GM23338 (cell line): Measurements from ENCODE around the gene TSNAX. TPM values are rescaled to one million over a fixed set of nuclear protein-coding genes. Genes with fewer than 3 reads are reported as not detected.

Experiments used
- ATAC-seq: fragments of 200-7000 bp; cut with Tn5 transposase; 3 replicates; pipeline ENCODE4 v1.9.1; 2020
- DNase-seq: peaks from one replicate; pipeline ENCODE4 v3.0.0-alpha.2; 2015; ENCODE audit warnings: low spot score
- H2AFZ ChIP-seq: fragments of 200-600 bp; sonication (generic); 2 replicates; pipeline ENCODE4 v1.8.0; 2016; ENCODE audit warnings: antibody characterized with exemption, mild to moderate bottlenecking, moderate library complexity
- H3F3A ChIP-seq: fragments of 200-600 bp; sonication (generic); replicated peaks from 2 replicates; pipeline ENCODE4 v1.8.0; 2017; ENCODE audit warnings: antibody characterized with exemption, mixed run types, low read depth
- H3K27ac ChIP-seq: fragments of 200-600 bp; sonication (generic); 2 replicates; pipeline ENCODE4 v1.6.1; 2016; ENCODE audit warnings: low read depth
- H3K27me3 ChIP-seq: fragments of 200-600 bp; sonication (generic); 2 replicates; pipeline ENCODE4 v1.8.0; 2016; ENCODE audit warnings: mild to moderate bottlenecking, mixed run types, moderate library complexity; ENCODE audit not compliant: insufficient read depth
- H3K36me3 ChIP-seq: fragments of 200-600 bp; sonication (generic); 2 replicates; pipeline ENCODE4 v1.8.0; 2016; ENCODE audit warnings: mild to moderate bottlenecking; ENCODE audit not compliant: insufficient read depth
- H3K4me1 ChIP-seq: fragments of 200-600 bp; sonication (generic); 2 replicates; pipeline ENCODE4 v1.8.0; 2016; ENCODE audit warnings: mild to moderate bottlenecking, moderate library complexity; ENCODE audit not compliant: insufficient read depth
- H3K4me2 ChIP-seq: fragments of 200-600 bp; sonication (generic); 2 replicates; pipeline ENCODE4 v1.7.1; 2017; ENCODE audit warnings: mixed run types
- H3K4me3 ChIP-seq: fragments of 200-600 bp; sonication (generic); 2 replicates; pipeline ENCODE4 v1.6.1; 2016; ENCODE audit warnings: mixed run types
- H3K79me2 ChIP-seq: fragments of 200-600 bp; sonication (generic); replicated peaks from 2 replicates; pipeline ENCODE4 v1.8.0; 2017; ENCODE audit warnings: mild to moderate bottlenecking; ENCODE audit not compliant: insufficient read depth
- H3K9me2 ChIP-seq: fragments of 200-600 bp; sonication (generic); 2 replicates; pipeline ENCODE4 v1.8.0; 2017; ENCODE audit not compliant: insufficient read depth
- H4K20me1 ChIP-seq: fragments of 200-600 bp; sonication (generic); replicated peaks from 2 replicates; pipeline ENCODE4 v1.8.0; 2017; ENCODE audit warnings: mild to moderate bottlenecking; ENCODE audit not compliant: insufficient read depth
- H3K27ac Mint-ChIP-seq: 2 replicates; pipeline ENCODE4 v1.8.0; 2020; ENCODE audit warnings: inconsistent platforms, mild to moderate bottlenecking, moderate library complexity, mixed read lengths
- H3K27me3 Mint-ChIP-seq: 3 replicates; pipeline ENCODE4 v1.8.0; 2022; ENCODE audit warnings: low read depth, mild to moderate bottlenecking, moderate library complexity, mixed read lengths, inconsistent platforms; ENCODE audit not compliant: insufficient read depth, poor library complexity
- H3K36me3 Mint-ChIP-seq: 3 replicates; pipeline ENCODE4 v1.8.0; 2021; ENCODE audit warnings: low read depth, mild to moderate bottlenecking, inconsistent platforms, moderate library complexity, mixed read lengths
- H3K4me1 Mint-ChIP-seq: 3 replicates; pipeline ENCODE4 v1.8.0; 2020; ENCODE audit warnings: mild to moderate bottlenecking, inconsistent platforms, mixed read lengths
- H3K4me3 Mint-ChIP-seq: 3 replicates; pipeline ENCODE4 v1.8.0; 2021; ENCODE audit warnings: moderate library complexity, mild to moderate bottlenecking, inconsistent platforms, mixed read lengths
- H3K9me3 Mint-ChIP-seq: 3 replicates; pipeline ENCODE4 v1.8.0; 2020; ENCODE audit warnings: moderate library complexity, mild to moderate bottlenecking, inconsistent platforms, mixed read lengths
- CREB1 ChIP-seq: fragments of 250-450 bp; sonication (Bioruptor Pico); IDR thresholded peaks from 2 replicates; pipeline ENCODE4 v1.5.0; 2020; ENCODE audit warnings: low read depth, mild to moderate bottlenecking, moderate library complexity
- EZH2 ChIP-seq: fragments of 200-600 bp; sonication (generic); IDR thresholded peaks from one replicate; pipeline ENCODE4 v1.8.0; 2017; ENCODE audit warnings: antibody characterized with exemption, mild to moderate bottlenecking, low read depth; ENCODE audit not compliant: unreplicated experiment
- NANOG ChIP-seq: IDR thresholded peaks from 2 replicates; pipeline ENCODE4 v1.6.1; 2016; ENCODE audit warnings: antibody characterized with exemption, borderline replicate concordance
- POLR2AphosphoS5 ChIP-seq: IDR thresholded peaks from 2 replicates; pipeline ENCODE4 v1.6.1; 2016; ENCODE audit warnings: antibody characterized with exemption, low read depth
- STAT1 ChIP-seq: IDR thresholded peaks from one replicate; pipeline ENCODE4 v1.6.1; 2016; ENCODE audit warnings: antibody characterized with exemption; ENCODE audit not compliant: unreplicated experiment
- ZNF114 ChIP-seq: fragments of 250-450 bp; sonication (Bioruptor Pico); IDR thresholded peaks from 2 replicates; pipeline ENCODE4 v1.5.0; 2020; ENCODE audit warnings: mild to moderate bottlenecking, moderate library complexity
- ZNF331 ChIP-seq: fragments of 250-450 bp; sonication (Bioruptor Pico); IDR thresholded peaks from 2 replicates; pipeline ENCODE4 v1.5.0; 2020; ENCODE audit warnings: low read depth, mild to moderate bottlenecking, moderate library complexity
- polyA plus RNA-seq: library from polyadenylated mRNA; unstranded; fragments of >200 nt; fragmentation: Nextera tagmentation; extraction: Ambion mirVana; gene quantifications from 2 replicates; pipeline ENCODE4 v1.2.1, GENCODE V29; 2016
- total RNA-seq: library from RNA; depleted of rRNA; stranded (reverse); fragments of >200 nt; shearing (Covaris generic); gene quantifications from 2 replicates; pipeline ENCODE4 v1.2.3, GENCODE V29; 2014
- TF ChIP-seq, protein P1 (sequence below), 2 experiments: fragments of 200-600 bp in 1 of 2; sonication (generic) in 1 of 2; conservative IDR thresholded peaks; 2 replicates each; pipeline versions ENCODE4 v1.5.1 to v1.6.1; 2016 to 2017; ENCODE audit warnings: antibody characterized with exemption in 2 of 2, low read depth in 2 of 2, mild to moderate bottlenecking in 2 of 2, moderate library complexity in 1 of 2
- TF ChIP-seq, protein P2 (sequence below): fragments of 250-450 bp; sonication (Bioruptor Pico); IDR thresholded peaks from 2 replicates; pipeline ENCODE4 v1.5.0; 2020; ENCODE audit warnings: mild to moderate bottlenecking, moderate library complexity
- TF ChIP-seq, protein P3 (sequence below): IDR thresholded peaks from 2 replicates; pipeline ENCODE4 v1.6.1; 2016; ENCODE audit warnings: antibody characterized with exemption

TSNAX gene
- total and polyA plus RNA-seq, 2 experiments from 2014 or later, result 31.5 to 31.7 TPM

DNA sequence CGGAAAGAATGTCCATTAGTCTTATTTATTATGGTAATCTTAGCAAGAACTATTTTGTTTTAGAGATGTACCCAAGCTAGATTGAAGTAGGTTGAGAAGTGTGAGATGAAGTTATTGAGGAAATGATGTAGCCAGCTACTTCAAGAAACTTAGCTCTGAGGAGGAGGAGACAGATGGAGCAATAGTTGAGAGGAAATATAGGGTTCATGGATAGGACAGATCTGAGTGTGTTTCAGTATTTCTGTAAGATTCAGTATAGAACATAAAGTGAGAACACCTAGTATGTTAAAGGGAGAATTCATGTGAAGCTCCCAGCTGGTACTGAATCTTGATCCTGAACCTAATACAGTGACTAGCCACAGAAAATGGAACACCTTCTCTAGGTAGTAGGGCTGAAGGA is 28.9 kb downstream of the TSNAX start:
- no peak overlapping the region for H3K4me3 ChIP-seq
- DNase-seq (no peak), ATAC-seq (no peak)
- no peaks in the 10 kb centered on the region for H3K4me1 ChIP-seq
- H4K20me1 ChIP-seq, result peaks cover 16% of the 10 kb centered on the region
- Mint-ChIP-seq H3K4me3 (no peak overlapping the region), H3K27ac (no peak overlapping the region), H3K36me3 (peaks cover 5% of the 10 kb centered on the region; the same call in 2 of the 3 replicates), H3K4me1 (peaks cover 2% of the 10 kb centered on the region; the same call in 1 of the 3 replicates), H3K27me3 (no peaks in the 10 kb centered on the region), H3K9me3 (no peaks in the 10 kb centered on the region)
- H2AFZ ChIP-seq, result no peak overlapping the region
- no peak for TF ChIP-seq EZH2
- no peak for TF ChIP-seq CREB1
- no peak for TF ChIP-seq ZNF114 (CRISPR knock-in tag)
- TF ChIP-seq, protein P1, sequence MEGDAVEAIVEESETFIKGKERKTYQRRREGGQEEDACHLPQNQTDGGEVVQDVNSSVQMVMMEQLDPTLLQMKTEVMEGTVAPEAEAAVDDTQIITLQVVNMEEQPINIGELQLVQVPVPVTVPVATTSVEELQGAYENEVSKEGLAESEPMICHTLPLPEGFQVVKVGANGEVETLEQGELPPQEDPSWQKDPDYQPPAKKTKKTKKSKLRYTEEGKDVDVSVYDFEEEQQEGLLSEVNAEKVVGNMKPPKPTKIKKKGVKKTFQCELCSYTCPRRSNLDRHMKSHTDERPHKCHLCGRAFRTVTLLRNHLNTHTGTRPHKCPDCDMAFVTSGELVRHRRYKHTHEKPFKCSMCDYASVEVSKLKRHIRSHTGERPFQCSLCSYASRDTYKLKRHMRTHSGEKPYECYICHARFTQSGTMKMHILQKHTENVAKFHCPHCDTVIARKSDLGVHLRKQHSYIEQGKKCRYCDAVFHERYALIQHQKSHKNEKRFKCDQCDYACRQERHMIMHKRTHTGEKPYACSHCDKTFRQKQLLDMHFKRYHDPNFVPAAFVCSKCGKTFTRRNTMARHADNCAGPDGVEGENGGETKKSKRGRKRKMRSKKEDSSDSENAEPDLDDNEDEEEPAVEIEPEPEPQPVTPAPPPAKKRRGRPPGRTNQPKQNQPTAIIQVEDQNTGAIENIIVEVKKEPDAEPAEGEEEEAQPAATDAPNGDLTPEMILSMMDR (conservative IDR thresholded peaks at IDR 0.05; ENCODE audit: low read depth in 2 of 2), result no peak
- no peaks in the 10 kb centered on the region for H3F3A ChIP-seq
- no peaks in the 10 kb centered on the region for H3K27me3 ChIP-seq
- peaks cover 4% of the 10 kb centered on the region; the same call in 1 of the 2 replicates for H3K36me3 ChIP-seq
- H3K4me2 ChIP-seq, result no peak overlapping the region
- no peaks in the 10 kb centered on the region for H3K9me2 ChIP-seq
- H3K27ac ChIP-seq, result no peak overlapping the region
- H3K79me2 ChIP-seq, result peaks cover 7% of the 10 kb centered on the region; the same call in 1 of the 2 replicates

DNA sequence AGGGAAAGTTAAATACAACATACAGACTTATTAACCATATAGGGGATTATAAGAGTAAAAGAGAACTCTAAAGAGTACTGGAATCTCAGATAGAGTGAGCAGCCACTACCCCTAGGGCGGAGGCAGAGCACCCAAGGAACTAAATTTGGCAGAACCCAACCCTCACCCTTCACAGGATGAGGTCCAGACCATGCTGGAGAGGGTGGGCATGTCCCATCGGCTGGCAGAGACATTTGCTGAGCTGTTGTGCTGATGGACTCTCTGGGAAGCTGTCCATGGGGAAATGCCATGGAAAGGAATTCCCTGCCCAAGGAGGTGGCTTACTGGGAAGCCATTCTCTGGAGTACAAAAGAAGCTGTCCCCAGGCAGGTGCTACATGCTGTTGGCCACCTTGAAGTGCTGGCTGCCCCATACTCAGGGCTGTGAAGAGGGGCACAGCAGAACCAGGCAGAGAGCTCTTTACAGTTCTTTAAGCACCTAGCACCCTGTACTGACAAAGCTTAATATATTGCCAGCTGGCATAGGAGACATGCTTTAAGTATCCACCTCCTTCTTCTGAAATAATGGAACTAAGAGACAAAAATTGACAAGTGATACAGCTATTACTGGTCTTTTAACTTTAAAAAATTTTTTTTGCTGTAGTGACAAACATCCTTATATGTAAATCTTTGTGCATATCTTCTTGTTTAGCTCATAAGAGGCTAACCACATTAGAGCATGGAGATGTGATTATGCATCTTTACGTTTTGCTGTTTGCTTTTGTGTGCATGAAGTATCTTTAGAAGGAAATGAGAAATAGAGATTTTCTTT is 29.6 kb downstream of the TSNAX start:
- Mint-ChIP-seq H3K9me3 (no peaks in the 10 kb centered on the region), H3K36me3 (peaks cover 6% of the 10 kb centered on the region; the same call in 2 of the 3 replicates), H3K4me3 (no peak overlapping the region), H3K27me3 (no peaks in the 10 kb centered on the region), H3K27ac (peak overlapping the region; percentile 60; the same call in 1 of the 2 replicates), H3K4me1 (peaks cover 2% of the 10 kb centered on the region; the same call in 1 of the 3 replicates)
- ATAC-seq, result peak; percentile 45; the same call in 2 of the 3 replicates
- no peak overlapping the region for H3K4me3 ChIP-seq
- H3K79me2 ChIP-seq, result no peaks in the 10 kb centered on the region; the same call in 1 of the 2 replicates
- peaks cover 17% of the 10 kb centered on the region for H4K20me1 ChIP-seq
- no peaks in the 10 kb centered on the region for H3K27me3 ChIP-seq
- H3K4me2 ChIP-seq, result no peak overlapping the region
- no peak for DNase-seq
- no peaks in the 10 kb centered on the region for H3K9me2 ChIP-seq
- no peak for TF ChIP-seq POLR2AphosphoS5
- TF ChIP-seq, protein P2, sequence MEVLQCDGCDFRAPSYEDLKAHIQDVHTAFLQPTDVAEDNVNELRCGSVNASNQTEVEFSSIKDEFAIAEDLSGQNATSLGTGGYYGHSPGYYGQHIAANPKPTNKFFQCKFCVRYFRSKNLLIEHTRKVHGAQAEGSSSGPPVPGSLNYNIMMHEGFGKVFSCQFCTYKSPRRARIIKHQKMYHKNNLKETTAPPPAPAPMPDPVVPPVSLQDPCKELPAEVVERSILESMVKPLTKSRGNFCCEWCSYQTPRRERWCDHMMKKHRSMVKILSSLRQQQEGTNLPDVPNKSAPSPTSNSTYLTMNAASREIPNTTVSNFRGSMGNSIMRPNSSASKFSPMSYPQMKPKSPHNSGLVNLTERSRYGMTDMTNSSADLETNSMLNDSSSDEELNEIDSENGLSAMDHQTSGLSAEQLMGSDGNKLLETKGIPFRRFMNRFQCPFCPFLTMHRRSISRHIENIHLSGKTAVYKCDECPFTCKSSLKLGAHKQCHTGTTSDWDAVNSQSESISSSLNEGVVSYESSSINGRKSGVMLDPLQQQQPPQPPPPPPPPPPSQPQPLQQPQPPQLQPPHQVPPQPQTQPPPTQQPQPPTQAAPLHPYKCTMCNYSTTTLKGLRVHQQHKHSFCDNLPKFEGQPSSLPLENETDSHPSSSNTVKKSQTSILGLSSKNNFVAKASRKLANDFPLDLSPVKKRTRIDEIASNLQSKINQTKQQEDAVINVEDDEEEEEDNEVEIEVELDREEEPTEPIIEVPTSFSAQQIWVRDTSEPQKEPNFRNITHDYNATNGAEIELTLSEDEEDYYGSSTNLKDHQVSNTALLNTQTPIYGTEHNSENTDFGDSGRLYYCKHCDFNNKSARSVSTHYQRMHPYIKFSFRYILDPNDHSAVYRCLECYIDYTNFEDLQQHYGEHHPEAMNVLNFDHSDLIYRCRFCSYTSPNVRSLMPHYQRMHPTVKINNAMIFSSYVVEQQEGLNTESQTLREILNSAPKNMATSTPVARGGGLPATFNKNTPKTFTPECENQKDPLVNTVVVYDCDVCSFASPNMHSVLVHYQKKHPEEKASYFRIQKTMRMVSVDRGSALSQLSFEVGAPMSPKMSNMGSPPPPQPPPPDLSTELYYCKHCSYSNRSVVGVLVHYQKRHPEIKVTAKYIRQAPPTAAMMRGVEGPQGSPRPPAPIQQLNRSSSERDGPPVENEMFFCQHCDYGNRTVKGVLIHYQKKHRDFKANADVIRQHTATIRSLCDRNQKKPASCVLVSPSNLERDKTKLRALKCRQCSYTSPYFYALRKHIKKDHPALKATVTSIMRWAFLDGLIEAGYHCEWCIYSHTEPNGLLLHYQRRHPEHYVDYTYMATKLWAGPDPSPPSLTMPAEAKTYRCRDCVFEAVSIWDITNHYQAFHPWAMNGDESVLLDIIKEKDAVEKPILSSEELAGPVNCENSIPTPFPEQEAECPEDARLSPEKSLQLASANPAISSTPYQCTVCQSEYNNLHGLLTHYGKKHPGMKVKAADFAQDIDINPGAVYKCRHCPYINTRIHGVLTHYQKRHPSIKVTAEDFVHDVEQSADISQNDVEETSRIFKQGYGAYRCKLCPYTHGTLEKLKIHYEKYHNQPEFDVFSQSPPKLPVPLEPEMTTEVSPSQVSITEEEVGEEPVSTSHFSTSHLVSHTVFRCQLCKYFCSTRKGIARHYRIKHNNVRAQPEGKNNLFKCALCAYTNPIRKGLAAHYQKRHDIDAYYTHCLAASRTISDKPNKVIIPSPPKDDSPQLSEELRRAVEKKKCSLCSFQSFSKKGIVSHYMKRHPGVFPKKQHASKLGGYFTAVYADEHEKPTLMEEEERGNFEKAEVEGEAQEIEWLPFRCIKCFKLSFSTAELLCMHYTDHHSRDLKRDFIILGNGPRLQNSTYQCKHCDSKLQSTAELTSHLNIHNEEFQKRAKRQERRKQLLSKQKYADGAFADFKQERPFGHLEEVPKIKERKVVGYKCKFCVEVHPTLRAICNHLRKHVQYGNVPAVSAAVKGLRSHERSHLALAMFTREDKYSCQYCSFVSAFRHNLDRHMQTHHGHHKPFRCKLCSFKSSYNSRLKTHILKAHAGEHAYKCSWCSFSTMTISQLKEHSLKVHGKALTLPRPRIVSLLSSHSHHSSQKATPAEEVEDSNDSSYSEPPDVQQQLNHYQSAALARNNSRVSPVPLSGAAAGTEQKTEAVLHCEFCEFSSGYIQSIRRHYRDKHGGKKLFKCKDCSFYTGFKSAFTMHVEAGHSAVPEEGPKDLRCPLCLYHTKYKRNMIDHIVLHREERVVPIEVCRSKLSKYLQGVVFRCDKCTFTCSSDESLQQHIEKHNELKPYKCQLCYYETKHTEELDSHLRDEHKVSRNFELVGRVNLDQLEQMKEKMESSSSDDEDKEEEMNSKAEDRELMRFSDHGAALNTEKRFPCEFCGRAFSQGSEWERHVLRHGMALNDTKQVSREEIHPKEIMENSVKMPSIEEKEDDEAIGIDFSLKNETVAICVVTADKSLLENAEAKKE (CRISPR knock-in tag), result no peak
- TF ChIP-seq ZNF331 (CRISPR knock-in tag), result no peak
- TF ChIP-seq NANOG, result no peak
- TF ChIP-seq STAT1, result no peak
- TF ChIP-seq, protein P3, sequence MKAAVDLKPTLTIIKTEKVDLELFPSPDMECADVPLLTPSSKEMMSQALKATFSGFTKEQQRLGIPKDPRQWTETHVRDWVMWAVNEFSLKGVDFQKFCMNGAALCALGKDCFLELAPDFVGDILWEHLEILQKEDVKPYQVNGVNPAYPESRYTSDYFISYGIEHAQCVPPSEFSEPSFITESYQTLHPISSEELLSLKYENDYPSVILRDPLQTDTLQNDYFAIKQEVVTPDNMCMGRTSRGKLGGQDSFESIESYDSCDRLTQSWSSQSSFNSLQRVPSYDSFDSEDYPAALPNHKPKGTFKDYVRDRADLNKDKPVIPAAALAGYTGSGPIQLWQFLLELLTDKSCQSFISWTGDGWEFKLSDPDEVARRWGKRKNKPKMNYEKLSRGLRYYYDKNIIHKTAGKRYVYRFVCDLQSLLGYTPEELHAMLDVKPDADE, result no peak
- H3K36me3 ChIP-seq, result peaks cover 5% of the 10 kb centered on the region; the same call in 1 of the 2 replicates
- H3K4me1 ChIP-seq, result no peaks in the 10 kb centered on the region
- no peaks in the 10 kb centered on the region for H3F3A ChIP-seq
- H3K27ac ChIP-seq, result no peak overlapping the region
- H2AFZ ChIP-seq, result no peak overlapping the region
